H1 (cell line): ENCODE results near the gene SSTR3. TPM values are rescaled to one million over a fixed set of nuclear protein-coding genes. Genes with fewer than 3 reads are reported as not detected.

ENCODE experiments used
- CTCF ChIA-PET: fragments of 300-600 bp; sonication (Branson Sonifier 250); formaldehyde crosslinking; loops from one replicate; lab custom pipeline; 2021; ENCODE audit not compliant: partially characterized antibody; lab: Charles Lee
- POLR2A ChIA-PET: fragments of 300-600 bp; sonication (Branson Sonifier 250); formaldehyde crosslinking; loops from one replicate; lab custom pipeline; 2021; ENCODE audit warnings: inconsistent platforms; ENCODE audit not compliant: partially characterized antibody; lab: Charles Lee
- DNase-seq, 2 experiments: peaks; one replicate each; pipeline versions ENCODE4 v3.0.0 to v3.0.0-alpha.2; 2010 to 2022; ENCODE audit warnings: low spot score in 2 of 2, low read depth in 1 of 2, mixed read lengths in 1 of 2
- FAIRE-seq: peaks from 2 replicates; lab custom pipeline; 2011; peaks lifted over from hg19 to GRCh38; lab: Jason Lieb, UNC
- H2AFZ ChIP-seq: 2 replicates; pipeline ENCODE4 v1.8.1; 2012; ENCODE audit warnings: low read length, inconsistent platforms
- H2AK5ac ChIP-seq: 2 replicates; pipeline ENCODE4 v1.6.1; 2013; ENCODE audit warnings: low read depth, low read length
- H2BK120ac ChIP-seq: replicated peaks from 2 replicates; pipeline ENCODE3; 2013; ENCODE audit warnings: low read depth, low read length, inconsistent platforms
- H2BK12ac ChIP-seq: 2 replicates; pipeline ENCODE4 v1.6.1; 2013; ENCODE audit warnings: low read depth, low read length
- H2BK15ac ChIP-seq: 2 replicates; pipeline ENCODE4 v1.6.1; 2013; ENCODE audit warnings: low read length
- H2BK20ac ChIP-seq: 2 replicates; pipeline ENCODE4 v1.6.1; 2013; ENCODE audit warnings: low read length
- H2BK5ac ChIP-seq: 2 replicates; pipeline ENCODE4 v1.6.1; 2013; ENCODE audit warnings: low read depth, low read length
- H3K14ac ChIP-seq: 2 replicates; pipeline ENCODE4 v1.6.1; 2013; ENCODE audit warnings: inconsistent platforms; ENCODE audit not compliant: insufficient read length
- H3K18ac ChIP-seq: 2 replicates; pipeline ENCODE4 v1.6.1; 2013; ENCODE audit warnings: low read length; ENCODE audit errors: extremely low read depth
- H3K23ac ChIP-seq: 2 replicates; pipeline ENCODE4 v1.6.1; 2013; ENCODE audit warnings: inconsistent platforms; ENCODE audit not compliant: insufficient read length
- H3K23me2 ChIP-seq: 2 replicates; pipeline ENCODE4 v1.6.1; 2013; ENCODE audit warnings: low read depth, low read length
- H3K27ac ChIP-seq: 2 replicates; pipeline ENCODE4 v1.6.1; 2011; ENCODE audit warnings: low read depth, low read length, inconsistent platforms
- H3K27me3 ChIP-seq, 4 experiments: replicated peaks in 1 of 4; 1 replicate in 1 of 4; 2 replicates in 3 of 4; pipeline versions ENCODE4 v1.6.1 to v1.8.1; 2011 to 2013; ENCODE audit warnings: low read length in 3 of 4, mild to moderate bottlenecking in 3 of 4, inconsistent platforms in 2 of 4, mixed read lengths in 2 of 4, moderate library complexity in 1 of 4; ENCODE audit not compliant: control insufficient read depth in 3 of 4, insufficient read depth in 3 of 4; ENCODE audit errors: extremely low read depth in 1 of 4
- H3K36me3 ChIP-seq, 4 experiments: 2 replicates each; pipeline versions ENCODE4 v1.6.1 to v1.8.1; 2011 to 2013; ENCODE audit warnings: mild to moderate bottlenecking in 4 of 4, low read length in 3 of 4, moderate library complexity in 2 of 4, control low read depth in 1 of 4, inconsistent platforms in 1 of 4; ENCODE audit not compliant: insufficient read depth in 4 of 4, control insufficient read depth in 2 of 4
- H3K4ac ChIP-seq: replicated peaks from 2 replicates; pipeline ENCODE3; 2013; ENCODE audit warnings: low read length, low read depth, mixed read lengths, inconsistent platforms; ENCODE audit not compliant: insufficient read length
- H3K4me1 ChIP-seq, 4 experiments: replicated peaks in 1 of 4; 1 replicate in 1 of 4; 2 replicates in 3 of 4; pipeline versions ENCODE4 v1.6.1 to v1.8.1; 2011 to 2013; ENCODE audit warnings: low read length in 3 of 4, inconsistent platforms in 2 of 4, mixed read lengths in 1 of 4; ENCODE audit not compliant: insufficient read depth in 4 of 4, control insufficient read depth in 3 of 4
- H3K4me2 ChIP-seq, 2 experiments: 2 replicates each; pipeline versions ENCODE4 v1.6.1 to v1.8.1; 2011 to 2013; ENCODE audit warnings: low read depth in 2 of 2, low read length in 2 of 2, control low read depth in 1 of 2, inconsistent platforms in 1 of 2, mild to moderate bottlenecking in 1 of 2; ENCODE audit not compliant: insufficient read depth in 1 of 2
- H3K4me3 ChIP-seq, 4 experiments: fragments of 200-600, 300-600 bp in 1 of 4; sonication (generic), shearing (Covaris generic), sonication (Bioruptor Twin) in 1 of 4; 2 replicates each; pipeline versions ENCODE4 v1.5.1 to v1.8.1; 2011 to 2016; ENCODE audit warnings: low read length in 4 of 4, low read depth in 3 of 4, control low read depth in 2 of 4, inconsistent platforms in 2 of 4, mild to moderate bottlenecking in 2 of 4, mixed read lengths in 1 of 4, moderate library complexity in 1 of 4; ENCODE audit not compliant: insufficient read depth in 2 of 4; ENCODE audit errors: extremely low read depth in 1 of 4
- H3K56ac ChIP-seq: replicated peaks from 2 replicates; pipeline ENCODE3; 2013; ENCODE audit warnings: low read depth, mild to moderate bottlenecking, mixed read lengths, low read length, inconsistent platforms; ENCODE audit not compliant: insufficient read length
- H3K79me1 ChIP-seq: 2 replicates; pipeline ENCODE4 v1.6.1; 2013; ENCODE audit warnings: low read depth, low read length, control low read depth
- H3K79me2 ChIP-seq, 2 experiments: 2 replicates each; pipeline versions ENCODE4 v1.6.1 to v1.8.1; 2012 to 2013; ENCODE audit warnings: low read length in 2 of 2, mild to moderate bottlenecking in 2 of 2, inconsistent platforms in 1 of 2; ENCODE audit not compliant: insufficient read depth in 2 of 2, control insufficient read depth in 1 of 2
- H3K9ac ChIP-seq, 4 experiments: replicated peaks in 1 of 4; 1 replicate in 1 of 4; 2 replicates in 3 of 4; pipeline versions ENCODE4 v1.6.1 to v1.8.1; 2011 to 2013; ENCODE audit warnings: low read depth in 3 of 4, low read length in 3 of 4, control low read depth in 2 of 4, mild to moderate bottlenecking in 2 of 4, moderate library complexity in 2 of 4, inconsistent platforms in 1 of 4; ENCODE audit errors: extremely low read depth in 1 of 4
- H3K9me3 ChIP-seq, 2 experiments: 2 replicates each; pipeline versions ENCODE4 v1.6.1 to v1.8.1; 2012 to 2013; ENCODE audit warnings: mild to moderate bottlenecking in 2 of 2, moderate library complexity in 2 of 2, control low read depth in 1 of 2, inconsistent platforms in 1 of 2, low read depth in 1 of 2, low read length in 1 of 2, mixed read lengths in 1 of 2; ENCODE audit not compliant: insufficient read depth in 2 of 2
- H4K20me1 ChIP-seq, 2 experiments: replicated peaks in 1 of 2; 2 replicates each; pipeline versions ENCODE3 to v1.8.1; 2011 to 2013; ENCODE audit warnings: inconsistent platforms in 2 of 2, low read length in 2 of 2, mild to moderate bottlenecking in 1 of 2; ENCODE audit not compliant: insufficient read depth in 2 of 2, control insufficient read depth in 1 of 2
- H4K5ac ChIP-seq: 2 replicates; pipeline ENCODE4 v1.6.1; 2013; ENCODE audit warnings: low read length, low read depth, mixed read lengths, inconsistent platforms; ENCODE audit not compliant: insufficient read length
- H4K8ac ChIP-seq: 2 replicates; pipeline ENCODE4 v1.8.0; 2013; ENCODE audit warnings: mild to moderate bottlenecking, moderate library complexity, low read length, inconsistent platforms; ENCODE audit not compliant: insufficient read depth; ENCODE audit errors: extremely low read depth
- H4K91ac ChIP-seq: replicated peaks from 2 replicates; pipeline ENCODE3; 2013; ENCODE audit warnings: low read length, mixed read lengths, inconsistent platforms; ENCODE audit not compliant: insufficient read length
- NANOG ChIP-seq: IDR thresholded peaks from 2 replicates; pipeline ENCODE4 v1.6.1; 2011; ENCODE audit warnings: low read length, low read depth, mild to moderate bottlenecking, inconsistent platforms; ENCODE audit not compliant: insufficient read depth, poor library complexity, severe bottlenecking
- POU5F1 ChIP-seq: IDR thresholded peaks from 2 replicates; pipeline ENCODE4 v1.6.1; 2011; ENCODE audit warnings: low read depth, mild to moderate bottlenecking, low read length, moderate library complexity
- RAD21 ChIP-seq, 2 experiments: IDR thresholded peaks in 1 of 2; conservative IDR thresholded peaks in 1 of 2; 2 replicates each; pipeline ENCODE4 v1.6.1; 2011; ENCODE audit warnings: low read depth in 2 of 2, low read length in 2 of 2, improper control_type of control experiment in 1 of 2, inconsistent platforms in 1 of 2, mild to moderate bottlenecking in 1 of 2, moderate library complexity in 1 of 2
- SIN3A ChIP-seq, 2 experiments: IDR thresholded peaks in 1 of 2; conservative IDR thresholded peaks in 1 of 2; 2 replicates each; pipeline ENCODE4 v1.6.1; 2011 to 2012; ENCODE audit warnings: low read length in 2 of 2, improper control_type of control experiment in 1 of 2, low read depth in 1 of 2, mild to moderate bottlenecking in 1 of 2
- TAF1 ChIP-seq: IDR thresholded peaks from 2 replicates; pipeline ENCODE4 v1.6.1; 2011; ENCODE audit warnings: mild to moderate bottlenecking, low read depth, low read length
- WGBS, 2 experiments: shearing (Covaris generic) in 1 of 2; methylation state at CpG; one replicate each; pipeline versions ENCODE4 v1.1.6 to v1.1.7; 2013 to 2015; ENCODE audit warnings: low lambda C conversion rate in 2 of 2, mixed read lengths in 2 of 2, inconsistent platforms in 1 of 2, low coverage in 1 of 2, missing lambda C conversion rate in 1 of 2; ENCODE audit not compliant: insufficient replicate concordance in 2 of 2, insufficient coverage in 1 of 2, insufficient read length in 1 of 2; ENCODE audit errors: extremely low coverage in 1 of 2, missing lambda C conversion rate in 1 of 2; 5-methylcytosine and 5-hydroxymethylcytosine counted together
- polyA plus RNA-seq, 7 experiments: library from polyadenylated mRNA; depleted of rRNA in 3 of 7; stranded (reverse) in 5 of 7; unstranded in 2 of 7; fragments of >200 nt in 5 of 7; fragments of 200-250 nt in 2 of 7; gene quantifications; 1 replicate in 5 of 7; 2 replicates in 1 of 7; 4 replicates in 1 of 7; pipeline versions ENCODE4 v1.2.1 to v1.2.3, GENCODE V29; 2011 to 2013; ENCODE audit warnings: missing spikeins in 2 of 7, mixed read lengths in 2 of 7
- total RNA-seq: library from RNA; stranded (reverse); fragmentation: NEBNext Ultra II Directional; extraction: Animal tissue kit (Norgen Biotek cat#: 25700); gene quantifications from 2 replicates; pipeline ENCODE4 v1.2.1, GENCODE V29; 2021
- TF ChIP-seq, protein P1 (sequence below): IDR thresholded peaks from 2 replicates; pipeline ENCODE4 v1.6.1; 2011; ENCODE audit warnings: low read length, improper control_type of control experiment

SSTR3 gene
- total and polyA plus RNA-seq, 2 of the 8 experiments (the other 6 are each of a cell fraction or from before 2014, with no cell fraction given): 0.22 to 0.77 TPM

DNA sequence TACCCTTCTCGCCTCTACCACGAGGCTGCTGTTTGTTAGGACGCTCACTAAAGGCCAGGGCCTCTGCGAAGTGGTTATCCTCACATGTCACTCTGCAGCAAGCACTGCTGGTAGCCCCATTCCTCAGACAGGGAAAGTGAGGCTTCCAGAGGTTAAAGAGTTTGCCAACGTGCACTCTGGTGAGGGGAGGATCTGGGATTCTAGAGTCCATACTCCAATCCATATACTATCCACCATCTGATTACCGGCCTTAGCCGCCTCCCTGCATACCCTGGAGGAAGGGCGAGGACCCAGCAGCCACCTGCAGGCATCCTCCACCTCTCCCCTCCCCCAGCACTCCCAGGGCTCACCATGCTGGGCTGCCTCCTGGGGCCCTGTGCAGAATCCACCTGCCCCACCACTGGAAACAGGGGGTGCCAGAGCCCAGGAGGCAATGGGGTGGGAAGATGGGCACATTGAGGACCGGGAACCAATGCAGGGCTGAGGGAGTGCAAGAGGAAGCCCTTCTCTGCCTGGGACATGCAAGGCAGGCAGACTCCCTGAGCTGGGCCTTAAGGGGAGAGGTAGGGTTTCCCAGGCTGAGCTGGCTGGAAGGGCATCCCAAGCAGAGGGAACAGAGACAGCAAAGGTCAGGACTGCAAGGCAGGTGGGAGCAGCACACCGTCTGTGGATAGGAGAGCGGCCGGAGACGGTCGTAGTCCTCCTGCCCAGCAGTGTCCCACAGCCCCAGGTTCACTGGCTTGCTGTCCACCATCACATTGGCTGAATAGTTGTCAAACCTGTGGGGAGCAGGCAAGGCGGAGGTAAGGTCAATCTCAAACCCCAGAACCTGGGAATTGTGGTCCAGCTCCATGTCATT is 20.1 kb upstream of the SSTR3 start:
- POLR2A ChIA-PET: no interaction called here
- no peak for DNase-seq

More for the DNA sequence above, 20.1 kb upstream of the SSTR3 start:
- no peak overlapping the region for H3K14ac ChIP-seq
- H3K18ac ChIP-seq: no peak overlapping the region
- no peak overlapping the region for H2BK12ac ChIP-seq
- peaks cover 0 to 3% (median under 1%) of the 10 kb centered on the region in 4 experiments; a peak in 1 of 7 replicates for H3K4me1 ChIP-seq
- no peak overlapping the region for H2AK5ac ChIP-seq
- H2BK5ac ChIP-seq: no peak overlapping the region
- no peak overlapping the region for H2AFZ ChIP-seq
- H3K27me3 ChIP-seq: no peaks in the 10 kb centered on the region
- H4K91ac ChIP-seq: no peak overlapping the region
- no peak overlapping the region for H3K4me2 ChIP-seq
- no peak overlapping the region for H4K5ac ChIP-seq
- H4K8ac ChIP-seq: no peak overlapping the region
- H3K79me1 ChIP-seq: no peaks in the 10 kb centered on the region
- no peak for FAIRE-seq
- H3K9ac ChIP-seq: peak overlapping the region in 1 of 4 experiments; percentile 30; a peak in 1 of 7 replicates
- H3K23me2 ChIP-seq: peaks cover under 1% of the 10 kb centered on the region; the same call in 1 of the 2 replicates
- no peak overlapping the region for H3K23ac ChIP-seq
- no peak overlapping the region for H2BK120ac ChIP-seq
- no peaks in the 10 kb centered on the region for H3K36me3 ChIP-seq
- H3K9me3 ChIP-seq: no peaks in the 10 kb centered on the region
- H3K79me2 ChIP-seq: no peaks in the 10 kb centered on the region
- no peak overlapping the region for H3K27ac ChIP-seq
- no peak overlapping the region for H3K56ac ChIP-seq
- TF ChIP-seq POU5F1 (no peak), TAF1 (no peak), RAD21 (IDR thresholded peaks at IDR 0.05 in 1 of 2, conservative IDR thresholded peaks at IDR 0.05 in 1 of 2; ENCODE audit: low read depth in 2 of 2, low read length in 2 of 2) (no peak), SIN3A (conservative IDR thresholded peaks at IDR 0.05 in 1 of 2, IDR thresholded peaks at IDR 0.05 in 1 of 2; ENCODE audit: low read depth in 1 of 2, low read length in 2 of 2) (no peak), NANOG (no peak)
- TF ChIP-seq, protein P1, sequence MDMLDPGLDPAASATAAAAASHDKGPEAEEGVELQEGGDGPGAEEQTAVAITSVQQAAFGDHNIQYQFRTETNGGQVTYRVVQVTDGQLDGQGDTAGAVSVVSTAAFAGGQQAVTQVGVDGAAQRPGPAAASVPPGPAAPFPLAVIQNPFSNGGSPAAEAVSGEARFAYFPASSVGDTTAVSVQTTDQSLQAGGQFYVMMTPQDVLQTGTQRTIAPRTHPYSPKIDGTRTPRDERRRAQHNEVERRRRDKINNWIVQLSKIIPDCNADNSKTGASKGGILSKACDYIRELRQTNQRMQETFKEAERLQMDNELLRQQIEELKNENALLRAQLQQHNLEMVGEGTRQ: no peak
- no peak overlapping the region for H3K4me3 ChIP-seq
- H2BK20ac ChIP-seq: no peak overlapping the region
- no peaks in the 10 kb centered on the region for H4K20me1 ChIP-seq
- no peak overlapping the region for H3K4ac ChIP-seq
- CTCF ChIA-PET: no interaction called here
- WGBS, 2 experiments: 95% methylated on average over 15 of the region's 15 CpGs; no CpG with 5 or more reads in 1 of the 2 experiments
- H2BK15ac ChIP-seq: no peak overlapping the region
